Stimulated activated CD4-positive, alpha-beta T cell treated with anti-CD3 and anti-CD28 coated beads, Interleukin-15, amount 100 ng/mL, for 1 hour (primary cell): Measurements from ENCODE around the gene OR6X1.
"Not testable (repeated sequence)": the region's sequence is repeated elsewhere in the genome, so short reads cannot be mapped to it uniquely, and the experiment has no call there.

ENCODE experiments used
- DNase-seq, 2 donors: peaks; one replicate each; pipeline ENCODE4 v3.0.0-alpha.2; 2020; ENCODE audit warnings: low read depth in 1 of 2, low spot score in 1 of 2

OR6X1 gene

DNA sequence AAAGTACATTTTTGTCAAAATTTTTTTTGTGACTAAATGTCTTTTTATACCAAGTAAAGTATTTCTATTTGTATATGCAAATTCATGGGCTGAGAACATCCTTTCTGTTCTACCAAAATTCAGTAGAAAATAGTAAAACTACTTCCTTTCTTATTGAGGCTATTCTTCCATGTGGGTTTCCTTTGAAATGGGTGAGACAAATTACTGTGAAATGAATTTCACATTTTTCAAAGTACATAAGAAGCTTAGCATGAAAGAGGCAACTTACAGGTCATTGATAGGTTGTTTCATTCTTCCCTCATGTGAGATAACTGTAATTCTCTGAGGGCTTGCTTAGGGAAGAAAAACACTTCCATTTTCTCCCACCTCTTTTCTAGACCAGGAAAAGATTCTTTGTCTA is 1.0 kb upstream of the OR6X1 start:
- no peak for DNase-seq

DNA sequence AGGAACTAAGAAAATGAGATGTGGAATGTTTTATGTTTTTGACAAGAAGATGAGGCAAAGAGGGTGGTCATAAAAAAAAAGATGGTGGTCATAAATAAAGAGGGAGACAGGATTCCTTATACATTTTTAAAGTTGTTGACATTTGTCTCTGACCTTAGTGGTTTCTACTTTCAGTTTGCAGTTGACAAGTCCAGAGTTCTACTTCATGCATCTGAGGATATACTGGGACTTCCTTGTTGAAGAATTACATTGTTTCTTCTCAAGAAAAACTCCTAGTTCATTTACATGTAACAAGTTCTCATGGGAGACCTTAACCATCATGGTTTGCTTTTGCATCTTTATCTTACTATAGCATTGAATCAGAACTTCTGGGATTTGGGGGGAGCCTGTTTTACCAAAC is 1.2 kb downstream of the OR6X1 start:
- no peak for DNase-seq

DNA sequence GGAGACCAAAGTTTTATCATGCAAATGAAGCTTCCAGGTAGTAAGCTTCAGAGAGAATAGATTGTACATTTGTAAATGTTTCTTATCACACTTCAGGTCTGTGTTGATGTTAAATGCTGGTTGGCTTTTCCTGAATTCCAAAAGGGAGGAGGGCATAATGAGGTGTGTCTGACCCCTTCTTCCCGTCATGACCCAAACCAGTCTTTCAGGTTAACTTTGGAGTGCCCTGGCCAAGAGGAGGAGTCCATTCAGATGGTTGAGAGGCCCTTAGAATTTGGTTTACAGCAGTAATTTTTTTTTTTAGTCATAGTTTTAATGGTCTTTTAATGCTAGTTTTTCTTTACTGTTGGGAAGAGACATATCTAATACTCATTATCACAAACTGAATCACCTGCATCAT is 2.5 kb downstream of the OR6X1 start:
- DNase-seq: no peak

DNA sequence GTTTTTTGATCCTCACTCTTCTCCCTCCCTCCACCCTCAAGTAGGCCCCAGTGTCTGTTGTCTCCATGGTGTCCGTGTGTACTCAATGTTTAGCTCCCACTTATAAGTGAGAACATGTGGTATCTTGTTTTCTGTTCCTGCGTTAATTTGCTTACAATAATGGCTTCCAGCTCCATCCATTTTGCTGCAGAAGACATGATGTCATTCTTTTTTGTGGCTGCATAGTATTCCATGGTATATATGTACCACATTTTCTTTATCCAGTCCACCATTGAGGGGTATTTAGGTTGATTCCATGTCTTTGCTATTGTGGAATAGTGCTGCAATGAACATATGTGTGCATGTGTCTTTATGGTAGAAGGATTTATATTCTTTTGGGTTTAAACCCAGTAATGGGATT is 6.0 kb downstream of the OR6X1 start:
- DNase-seq: not testable (repeated sequence)

DNA sequence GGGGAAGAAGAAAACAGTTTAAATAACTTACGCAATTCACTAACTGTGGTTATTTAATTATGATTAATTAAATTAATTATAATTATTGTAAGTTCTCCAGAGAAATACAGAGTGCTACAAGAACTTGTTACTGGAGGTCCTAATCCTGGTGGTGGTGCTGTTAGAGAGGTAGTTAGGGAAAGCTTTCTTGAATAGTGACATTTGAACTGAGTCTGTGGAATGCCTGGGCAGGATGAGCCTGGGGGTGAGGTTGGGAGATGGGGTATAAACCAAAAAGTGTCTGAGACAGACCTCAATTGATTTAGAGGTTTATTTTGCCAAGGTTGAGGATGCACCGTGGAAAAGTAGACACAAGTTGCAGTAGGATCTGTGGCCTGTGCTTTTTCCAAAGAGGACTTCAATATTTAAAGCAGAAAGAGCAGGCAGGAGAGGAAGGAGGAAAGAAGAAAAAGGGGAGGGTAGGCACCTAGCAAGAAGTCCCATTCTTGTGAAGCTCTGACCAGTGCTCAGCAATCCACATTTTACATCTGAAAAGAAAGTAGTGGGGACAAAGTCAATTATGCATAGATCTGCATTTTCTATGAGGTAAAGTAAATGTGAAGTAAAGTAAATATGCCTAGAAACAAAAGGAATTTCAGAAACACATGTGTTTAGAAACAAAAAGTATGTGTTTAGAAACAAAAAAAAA is 8.4 kb downstream of the OR6X1 start:
- no peak for DNase-seq

DNA sequence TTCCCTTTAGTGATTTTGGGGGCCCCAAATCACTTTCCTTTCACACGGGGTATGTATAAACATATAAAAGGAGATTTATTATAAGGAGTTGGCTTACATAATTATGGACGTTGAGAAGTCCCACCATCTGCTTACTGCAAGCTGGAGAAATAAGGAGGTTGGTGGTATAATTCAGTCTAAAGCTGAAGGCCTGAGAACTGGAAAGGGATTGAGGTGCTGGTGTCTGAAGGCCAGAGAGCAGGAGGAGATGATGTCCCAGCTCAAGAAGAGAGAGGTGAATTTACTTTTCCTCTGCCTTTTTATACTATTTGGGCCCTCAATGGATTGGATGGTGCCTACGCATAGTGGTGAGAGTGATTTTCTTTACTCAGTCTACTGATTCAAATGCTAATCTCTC is 11.6 kb downstream of the OR6X1 start:
- no peak for DNase-seq

DNA sequence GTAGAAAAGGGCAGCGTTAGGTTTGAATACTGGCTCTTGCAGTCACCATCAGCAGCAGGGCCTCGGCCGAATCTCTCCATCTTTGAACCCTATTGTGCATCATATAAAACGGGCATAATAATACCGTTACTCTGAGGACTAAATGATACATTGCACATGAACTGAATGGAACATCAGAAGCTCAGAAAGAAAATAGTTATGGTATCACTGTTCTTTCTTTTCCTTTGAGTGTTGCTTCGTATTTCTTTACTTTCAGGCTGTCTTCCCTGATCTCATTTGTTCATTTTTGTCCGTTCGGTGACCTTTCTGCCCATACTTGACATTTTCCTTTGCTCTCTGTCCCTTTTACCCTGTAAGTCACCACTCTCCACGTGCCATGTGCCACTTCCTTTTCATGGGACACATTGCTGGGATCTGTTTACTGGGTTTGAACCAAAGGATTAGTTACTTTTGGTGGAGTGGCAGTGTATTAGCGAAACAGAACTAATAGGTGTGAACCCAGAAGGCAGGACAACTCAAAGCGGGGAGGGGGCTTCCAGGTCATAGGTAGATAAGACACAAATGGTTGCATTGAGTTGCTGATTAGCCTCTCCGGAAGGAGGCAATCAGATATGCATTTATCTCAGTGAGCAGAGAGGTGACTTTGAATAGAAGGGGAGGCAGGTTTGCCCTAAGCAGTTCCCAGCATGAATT is 12.1 kb downstream of the OR6X1 start:
- no peak for DNase-seq

DNA sequence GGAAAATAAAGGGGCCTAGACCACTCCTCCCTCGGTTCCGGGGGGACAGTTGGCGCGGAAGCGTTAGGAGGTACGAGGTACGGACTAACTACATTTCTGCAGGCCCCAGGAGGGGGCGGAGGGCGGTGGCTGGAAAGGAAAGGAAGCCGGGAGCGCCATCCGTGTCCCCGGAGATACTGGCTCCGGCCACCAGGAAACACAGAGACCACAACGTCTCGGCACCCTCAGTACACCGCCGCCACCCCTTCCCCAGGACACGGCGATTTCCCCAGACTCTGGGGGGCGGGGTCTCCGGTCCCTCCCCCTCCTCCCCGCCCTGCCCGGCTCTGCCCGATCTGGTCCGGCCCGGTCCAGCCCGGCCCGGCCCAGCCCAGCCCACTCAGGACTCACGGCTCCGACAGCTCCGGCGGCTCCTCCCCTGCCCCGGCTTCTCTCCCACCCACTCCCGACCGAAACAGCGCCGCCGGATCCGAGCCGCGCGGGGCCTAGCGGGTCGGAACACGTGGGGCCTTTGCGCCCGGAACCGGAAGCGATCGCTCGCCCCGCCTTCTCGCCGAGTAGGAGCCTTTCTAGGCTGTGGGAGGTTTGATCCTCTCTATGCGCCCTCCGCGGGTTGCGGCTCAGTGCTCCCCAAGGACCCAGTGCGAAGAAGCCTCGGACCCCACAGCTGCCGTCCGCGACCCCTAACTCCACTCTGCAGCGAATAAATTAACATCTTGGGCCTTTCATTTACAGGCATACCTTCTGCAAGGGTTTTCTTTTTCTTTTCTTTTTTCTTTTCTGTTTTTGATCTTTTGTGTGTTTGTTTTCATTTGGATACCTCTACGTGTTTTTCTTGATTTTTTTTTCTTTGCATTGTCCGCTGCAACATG is 12.9 kb downstream of the OR6X1 start, which contains the start of gene ZNF202:
Gene ZNF202, minus strand, starts transcription at position 502 of the 872 bp plus-strand sequence. CDS start 10,772 bp downstream, outside the sequence.
- peak; percentile 74 to 85 for DNase-seq

DNA sequence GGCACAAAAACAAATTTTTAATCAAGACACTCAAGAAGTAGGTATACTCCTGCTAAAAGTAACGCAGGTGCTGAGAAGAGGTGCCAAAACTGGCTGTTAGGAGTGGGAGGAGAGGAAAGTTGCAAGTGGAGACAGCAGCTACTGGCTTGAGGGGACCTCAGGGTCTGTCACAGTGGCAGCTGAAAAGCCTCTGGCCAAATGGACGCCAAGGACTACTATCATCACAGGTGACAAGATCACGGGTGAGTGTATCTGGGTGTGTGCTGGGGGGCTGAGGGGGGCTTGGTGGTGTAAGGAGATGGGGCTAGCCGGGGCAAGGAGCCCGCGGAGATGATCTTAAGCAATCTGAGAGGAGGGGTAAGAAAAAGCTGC is 13.5 kb downstream of the OR6X1 start:
- DNase-seq: no peak

DNA sequence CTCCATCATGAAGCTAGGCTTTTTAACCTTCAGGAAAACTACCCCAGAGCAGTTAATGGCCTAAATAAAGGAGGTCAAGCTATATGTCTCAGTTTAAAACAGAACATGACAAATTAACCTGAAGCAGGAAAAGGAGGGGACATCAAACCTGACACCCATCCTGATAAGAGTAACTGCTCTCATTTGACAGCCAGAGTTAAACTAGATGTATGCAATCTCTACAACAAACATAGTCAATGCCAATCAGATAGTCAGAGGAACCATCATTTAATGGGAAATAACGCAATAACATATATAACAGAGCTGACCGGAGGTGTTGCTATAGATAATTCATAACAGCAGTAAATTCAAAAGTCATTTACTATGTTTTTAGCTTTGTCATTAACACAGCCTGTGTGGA is 15.9 kb downstream of the OR6X1 start:
- no peak for DNase-seq

DNA sequence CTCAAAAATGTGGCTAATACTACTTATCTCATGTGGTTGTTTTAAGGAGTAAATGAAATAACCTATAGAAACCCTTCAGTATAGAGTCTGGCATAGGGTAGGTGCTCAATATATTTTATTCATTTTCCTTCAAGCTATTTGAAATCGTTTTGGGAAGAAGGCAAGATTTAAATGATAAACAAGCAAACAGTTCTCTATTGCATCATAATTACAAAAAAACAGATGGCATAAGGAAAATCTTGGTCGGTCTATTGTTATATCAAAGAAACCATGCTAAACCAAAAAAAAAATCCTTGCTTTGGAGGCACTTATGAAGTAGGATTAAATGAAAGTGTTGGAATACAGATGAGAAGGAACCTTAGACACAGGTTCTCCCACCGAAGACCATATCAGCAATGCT is 17.5 kb downstream of the OR6X1 start:
- no peak for DNase-seq

DNA sequence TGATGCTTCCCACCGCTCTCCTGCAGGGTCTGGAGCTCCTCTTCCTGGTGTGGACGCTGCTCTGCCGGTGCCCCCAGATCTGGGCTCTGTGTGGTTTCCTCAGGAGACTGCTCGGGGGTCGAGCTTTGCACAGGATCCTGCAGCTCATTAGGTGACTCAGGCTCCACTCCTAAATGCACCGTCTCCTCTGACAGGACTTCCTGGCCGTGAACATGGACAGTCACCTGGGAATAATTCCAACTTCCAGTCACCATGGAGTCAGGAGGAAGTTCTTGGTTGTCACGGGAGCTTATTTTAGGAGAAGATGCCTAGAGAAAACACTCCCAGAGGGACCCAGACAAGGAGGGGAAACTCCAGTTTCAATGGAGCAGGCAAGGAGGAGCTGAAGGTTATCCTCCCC is 24.7 kb downstream of the OR6X1 start:
- no peak for DNase-seq

DNA sequence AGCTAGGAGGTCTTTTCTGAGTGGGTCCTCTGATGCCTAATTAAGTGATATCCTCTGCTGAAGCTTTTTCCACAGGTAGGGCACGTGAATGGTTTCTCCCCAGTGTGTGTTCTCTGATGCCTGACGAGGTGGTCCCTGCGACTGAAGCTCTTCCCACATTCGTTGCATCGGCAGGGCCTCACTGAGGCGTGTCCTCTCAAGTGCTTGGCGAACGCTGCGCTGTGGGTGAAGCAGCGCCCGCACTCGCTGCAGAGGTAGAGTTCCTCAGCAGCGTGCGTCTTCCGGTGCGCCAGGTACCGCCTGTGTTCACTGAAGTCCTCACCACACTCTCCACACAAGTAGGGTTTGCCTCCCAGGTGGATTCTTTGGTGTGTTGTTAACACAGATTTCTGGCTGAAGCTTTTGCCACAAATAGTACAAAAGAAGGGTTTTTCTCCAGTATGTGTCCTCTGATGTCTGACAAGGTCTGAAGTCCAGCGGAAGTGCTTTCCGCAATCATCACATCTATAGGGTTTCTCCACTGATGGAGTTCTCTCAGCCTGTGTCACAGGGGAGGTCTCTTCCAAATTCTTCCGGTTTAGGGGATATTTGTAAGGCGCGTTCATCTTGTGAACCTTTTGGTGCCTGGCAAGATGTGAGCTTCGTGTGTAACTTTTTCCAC is 28.2 kb downstream of the OR6X1 start:
- no peak for DNase-seq

DNA sequence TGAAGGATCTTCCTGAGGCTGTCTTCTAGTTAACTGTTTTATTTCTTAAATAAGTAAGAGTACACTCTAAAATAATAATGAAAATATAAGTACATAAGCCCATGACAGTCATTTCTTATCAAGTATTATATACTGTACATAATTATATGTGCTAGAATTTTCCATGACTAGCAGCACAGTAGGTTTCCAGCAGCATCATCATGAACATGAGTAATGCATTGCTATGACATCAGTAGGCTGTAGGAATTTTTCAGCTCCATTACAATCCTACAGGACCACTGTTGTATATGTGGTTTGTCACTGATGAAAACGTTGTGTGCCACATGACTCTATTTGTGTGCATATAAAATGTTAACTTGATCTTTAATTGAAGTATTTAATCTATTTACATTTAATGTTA is 34.9 kb downstream of the OR6X1 start:
- DNase-seq: no peak

DNA sequence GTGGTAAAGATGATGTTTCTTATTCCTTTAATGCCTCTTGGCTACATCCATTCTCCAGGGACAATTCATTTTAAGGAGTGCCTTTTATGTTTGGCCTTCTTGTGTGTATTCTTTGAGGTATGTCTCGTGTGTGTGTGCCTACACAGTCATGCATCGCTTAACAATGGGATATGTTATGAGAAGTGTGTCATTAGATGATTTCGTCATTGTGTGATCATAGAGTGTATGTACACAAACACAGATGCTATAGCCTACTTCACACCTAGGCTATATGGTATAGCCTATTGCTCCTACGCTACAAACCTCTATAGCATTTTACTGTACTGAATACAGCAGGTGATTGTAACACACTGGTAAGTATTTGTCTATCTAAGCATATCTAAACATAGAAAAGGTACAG is 35.8 kb downstream of the OR6X1 start:
- DNase-seq: no peak

DNA sequence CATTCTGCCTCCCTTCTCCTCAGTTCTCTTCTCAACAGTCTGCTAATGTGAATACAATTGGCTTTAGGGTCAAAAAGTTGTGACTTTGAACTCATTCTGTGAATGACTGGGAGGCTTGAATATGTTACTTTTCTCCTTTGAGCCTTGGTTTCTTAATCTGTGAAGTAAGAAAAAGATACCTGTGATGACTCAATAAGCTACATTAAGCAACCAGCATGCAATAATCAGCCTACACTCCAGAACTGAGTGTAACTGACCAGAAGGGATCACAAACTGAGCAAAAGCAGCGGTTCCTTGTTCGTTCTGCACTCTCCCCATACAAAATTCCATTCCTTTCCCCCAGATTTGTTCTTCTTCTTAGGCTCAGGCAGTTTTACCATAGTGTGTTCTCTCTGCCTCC is 36.3 kb downstream of the OR6X1 start:
- no peak for DNase-seq

DNA sequence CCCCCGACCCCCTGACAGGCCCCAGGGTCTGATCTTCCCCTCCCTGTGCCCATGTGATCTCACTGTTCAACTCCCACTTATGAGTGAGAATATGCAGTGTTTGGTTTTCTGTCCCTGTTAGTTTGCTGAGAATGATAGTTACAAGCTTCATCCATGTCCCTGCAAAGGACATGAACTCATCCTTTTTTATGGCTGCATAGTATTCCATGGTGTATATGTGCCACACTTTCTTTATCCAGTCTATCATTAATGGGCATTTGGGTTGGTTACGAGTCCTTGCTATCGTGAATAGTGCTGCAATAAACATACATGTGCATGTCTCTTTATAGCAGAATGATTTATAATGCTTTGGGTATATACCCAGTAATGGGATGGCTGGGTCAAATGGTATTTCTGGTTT is 41.7 kb downstream of the OR6X1 start:
- not testable (repeated sequence) for DNase-seq

DNA sequence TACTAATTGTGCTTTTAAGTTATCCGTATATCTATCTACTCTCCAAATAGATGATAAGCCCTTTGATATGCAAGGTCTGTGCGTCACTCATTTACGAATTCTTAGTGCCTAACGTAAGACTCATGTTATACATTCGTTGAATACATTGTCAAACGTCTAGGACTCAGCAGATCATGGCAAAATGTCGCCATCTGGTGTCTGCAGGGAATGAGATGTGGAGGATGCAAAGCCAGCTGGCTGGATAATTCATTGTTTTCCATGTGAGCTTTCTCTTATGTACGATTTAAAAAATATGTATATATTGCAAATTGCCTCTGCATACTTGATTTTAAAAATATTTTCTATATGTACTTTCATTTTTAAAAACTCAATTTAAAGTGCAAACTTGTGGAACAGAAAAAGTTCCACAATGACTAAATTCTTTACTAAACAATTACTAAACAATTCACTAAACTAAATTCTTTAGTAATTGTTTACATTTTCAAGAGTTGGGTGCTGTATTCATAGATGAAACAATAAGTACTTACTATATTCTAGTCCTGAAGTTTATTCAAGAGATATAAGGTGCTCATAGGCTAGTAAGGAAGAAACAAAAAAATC is 46.6 kb downstream of the OR6X1 start:
- peak in 1 of 2 donors; percentile 22 for DNase-seq

DNA sequence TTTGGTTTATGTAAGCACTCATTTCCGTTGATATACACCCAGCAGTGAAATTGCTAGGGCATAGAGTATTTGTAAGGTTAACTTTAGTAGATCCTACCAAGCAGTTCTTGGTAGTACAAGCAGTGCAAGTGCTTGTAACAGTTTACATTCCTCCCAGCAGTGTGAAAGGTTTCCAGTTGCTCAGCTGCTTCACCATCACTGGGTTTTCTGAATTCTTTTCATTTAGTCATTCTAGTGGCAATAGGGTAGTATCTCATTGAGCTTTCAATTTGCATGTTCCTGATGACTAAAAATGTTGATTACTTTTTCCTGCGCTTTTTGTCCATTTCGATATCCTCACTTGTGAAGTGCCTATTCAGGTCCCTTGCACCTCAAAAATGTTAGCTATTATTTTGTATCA is 47.1 kb downstream of the OR6X1 start:
- no peak for DNase-seq

DNA sequence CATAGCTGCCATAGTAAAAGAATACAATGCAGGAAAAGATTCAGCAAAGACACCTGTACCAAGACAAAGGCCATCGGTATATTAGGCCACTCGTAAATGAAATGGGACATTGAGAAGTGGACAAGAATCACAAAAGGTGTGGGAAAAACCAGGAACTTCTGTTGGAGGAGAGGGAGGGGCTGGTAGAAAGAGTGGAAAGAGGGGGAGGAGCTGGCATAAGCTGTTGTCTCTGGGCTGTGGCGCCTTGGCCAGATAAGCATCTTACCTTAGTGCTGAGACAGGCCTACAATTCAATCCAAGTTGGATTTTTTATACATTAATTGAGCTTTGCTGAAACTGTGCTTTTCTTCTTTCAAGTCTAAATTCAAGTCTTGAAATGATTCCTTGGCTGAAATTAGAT is 50.0 kb downstream of the OR6X1 start:
- DNase-seq: no peak
